ENCODE data around the gene HUS1. TPM values are rescaled to one million over a fixed set of nuclear protein-coding genes. Genes with fewer than 3 reads are reported as not detected.

The HUS1 gene
- total and polyA plus RNA-seq, 5 donors from 2014 or later = 30.2 to 68.1 (median 34.3) TPM

- Histone ChIP-seq H3K27ac (ENCODE audit: insufficient read depth, low read length, poor library complexity, severe bottlenecking) (no peak overlapping the region), H3K9me3 (ENCODE audit: control insufficient read depth in 2 of 2, low read length in 2 of 2) (no peaks in the 10 kb centered on the region), H3K27me3 (ENCODE audit: control insufficient read depth, insufficient read depth, low read length) (no peaks in the 10 kb centered on the region), H3K36me3 (ENCODE audit: control insufficient read depth, insufficient read depth, low read length) (peaks cover 81% of the 10 kb centered on the region), H3K4me1 (ENCODE audit: control insufficient read depth, insufficient read depth, low read length, poor library complexity, severe bottlenecking) (no peaks in the 10 kb centered on the region), H3K4me3 (ENCODE audit: low read depth, low read length) (no peak overlapping the region)
- Mint-ChIP-seq H3K9me3 (no peaks in the 10 kb centered on the region), H3K4me3 (no peak overlapping the region), H3K27me3 (no peaks in the 10 kb centered on the region), H3K4me1 (peaks cover 10 to 20% (median 17%) of the 10 kb centered on the region in 4 donors), H3K36me3 (peaks cover 66% of the 10 kb centered on the region), H3K27ac (no peak overlapping the region)
- no peak for ATAC-seq (ENCODE audit: low read depth in 2 of 2)
- DNase-seq = no peak
These were observed 14.0 kb downstream of the HUS1 start for GRCh38 chr7:47965456-47965855.

- DNase-seq = no peak
These were observed 17.2 kb downstream of the HUS1 start for GRCh38 chr7:47962262-47962661.

GRCh38 chr7:47957156-47957555 lies 22.3 kb downstream of the HUS1 start:
- no peaks in the 10 kb centered on the region for H3K27me3 ChIP-seq (ENCODE audit: control insufficient read depth, insufficient read depth, low read length)
- H3K9me3 Mint-ChIP-seq = no peaks in the 10 kb centered on the region
- H3K9me3 ChIP-seq (ENCODE audit: control insufficient read depth in 2 of 2, low read length in 2 of 2) = no peaks in the 10 kb centered on the region
- ATAC-seq (ENCODE audit: low read depth in 2 of 2) (no peak), DNase-seq (no peak)
- H3K27me3 Mint-ChIP-seq = no peaks in the 10 kb centered on the region
- peaks cover 40% of the 10 kb centered on the region for H3K36me3 Mint-ChIP-seq
- H3K27ac Mint-ChIP-seq = peak overlapping the region in 1 of 3 donors; percentile 2
- peaks cover 31% of the 10 kb centered on the region for H3K36me3 ChIP-seq (ENCODE audit: control insufficient read depth, insufficient read depth, low read length)
- peaks cover 5 to 13% (median 7%) of the 10 kb centered on the region in 4 donors for H3K4me1 Mint-ChIP-seq
- H3K4me3 Mint-ChIP-seq = no peak overlapping the region
- no peak overlapping the region for H3K4me3 ChIP-seq (ENCODE audit: low read depth, low read length)
- H3K4me1 ChIP-seq (ENCODE audit: control insufficient read depth, insufficient read depth, low read length, poor library complexity, severe bottlenecking) = no peaks in the 10 kb centered on the region
- H3K27ac ChIP-seq (ENCODE audit: insufficient read depth, low read length, poor library complexity, severe bottlenecking) = no peak overlapping the region

More at GRCh38 chr7:47962262-47962661, 17.2 kb downstream of the HUS1 start:
- Mint-ChIP-seq H3K36me3 (peaks cover 57% of the 10 kb centered on the region), H3K4me1 (peaks cover 6 to 15% (median 9%) of the 10 kb centered on the region in 4 donors), H3K27me3 (no peaks in the 10 kb centered on the region), H3K9me3 (no peaks in the 10 kb centered on the region), H3K27ac (peak overlapping the region in 1 of 3 donors; percentile 35), H3K4me3 (peak overlapping the region in 1 of 4 donors; percentile 64)
- H3K4me1 ChIP-seq (ENCODE audit: control insufficient read depth, insufficient read depth, low read length, poor library complexity, severe bottlenecking) = no peaks in the 10 kb centered on the region
- H3K4me3 ChIP-seq (ENCODE audit: low read depth, low read length) = no peak overlapping the region
- H3K27me3 ChIP-seq (ENCODE audit: control insufficient read depth, insufficient read depth, low read length) = no peaks in the 10 kb centered on the region
- H3K9me3 ChIP-seq (ENCODE audit: control insufficient read depth in 2 of 2, low read length in 2 of 2) = no peaks in the 10 kb centered on the region
- ATAC-seq (ENCODE audit: low read depth in 2 of 2) = no peak
- H3K27ac ChIP-seq (ENCODE audit: insufficient read depth, low read length, poor library complexity, severe bottlenecking) = no peak overlapping the region
- H3K36me3 ChIP-seq (ENCODE audit: control insufficient read depth, insufficient read depth, low read length) = peaks cover 62% of the 10 kb centered on the region

GRCh38 chr7:47956220-47956619 lies 23.2 kb downstream of the HUS1 start:
- Mint-ChIP-seq H3K4me1 (peaks cover 5 to 13% (median 7%) of the 10 kb centered on the region in 4 donors), H3K4me3 (no peak overlapping the region), H3K27ac (peak overlapping the region; percentile 2 to 50 (median 2)), H3K9me3 (no peaks in the 10 kb centered on the region), H3K27me3 (no peaks in the 10 kb centered on the region), H3K36me3 (peaks cover 33% of the 10 kb centered on the region)
- no peaks in the 10 kb centered on the region for H3K27me3 ChIP-seq (ENCODE audit: control insufficient read depth, insufficient read depth, low read length)
- no peak overlapping the region for H3K4me3 ChIP-seq (ENCODE audit: low read depth, low read length)
- ATAC-seq (ENCODE audit: low read depth in 2 of 2) (no peak), DNase-seq (no peak)
- H3K9me3 ChIP-seq (ENCODE audit: control insufficient read depth in 2 of 2, low read length in 2 of 2) = no peaks in the 10 kb centered on the region
- H3K27ac ChIP-seq (ENCODE audit: insufficient read depth, low read length, poor library complexity, severe bottlenecking) = no peak overlapping the region
- no peaks in the 10 kb centered on the region for H3K4me1 ChIP-seq (ENCODE audit: control insufficient read depth, insufficient read depth, low read length, poor library complexity, severe bottlenecking)
- peaks cover 21% of the 10 kb centered on the region for H3K36me3 ChIP-seq (ENCODE audit: control insufficient read depth, insufficient read depth, low read length)

GRCh38 chr7:47954231-47954911 lies 25.0 kb downstream of the HUS1 start:
- Histone ChIP-seq H3K27me3 (ENCODE audit: control insufficient read depth, insufficient read depth, low read length) (no peaks in the 10 kb centered on the region), H3K4me1 (ENCODE audit: control insufficient read depth, insufficient read depth, low read length, poor library complexity, severe bottlenecking) (no peaks in the 10 kb centered on the region), H3K36me3 (ENCODE audit: control insufficient read depth, insufficient read depth, low read length) (peaks cover 15% of the 10 kb centered on the region), H3K4me3 (ENCODE audit: low read depth, low read length) (no peak overlapping the region), H3K9me3 (ENCODE audit: control insufficient read depth in 2 of 2, low read length in 2 of 2) (no peaks in the 10 kb centered on the region), H3K27ac (ENCODE audit: insufficient read depth, low read length, poor library complexity, severe bottlenecking) (no peak overlapping the region)
- Mint-ChIP-seq H3K9me3 (no peaks in the 10 kb centered on the region), H3K4me1 (peaks cover 4 to 13% (median 5%) of the 10 kb centered on the region in 4 donors), H3K4me3 (no peak overlapping the region), H3K27me3 (no peaks in the 10 kb centered on the region), H3K27ac (peak overlapping the region in 2 of 3 donors; percentile 47 to 64), H3K36me3 (peaks cover 27% of the 10 kb centered on the region)
- ATAC-seq (ENCODE audit: low read depth in 2 of 2) = no peak
- no peak for DNase-seq

- Histone ChIP-seq H3K4me1 (ENCODE audit: control insufficient read depth, insufficient read depth, low read length, poor library complexity, severe bottlenecking) (no peaks in the 10 kb centered on the region), H3K9me3 (ENCODE audit: control insufficient read depth in 2 of 2, low read length in 2 of 2) (no peaks in the 10 kb centered on the region), H3K27ac (ENCODE audit: insufficient read depth, low read length, poor library complexity, severe bottlenecking) (no peak overlapping the region), H3K36me3 (ENCODE audit: control insufficient read depth, insufficient read depth, low read length) (peaks cover 15% of the 10 kb centered on the region), H3K4me3 (ENCODE audit: low read depth, low read length) (no peak overlapping the region), H3K27me3 (ENCODE audit: control insufficient read depth, insufficient read depth, low read length) (no peaks in the 10 kb centered on the region)
- Mint-ChIP-seq H3K4me1 (peaks cover 4 to 13% (median 5%) of the 10 kb centered on the region in 4 donors), H3K27me3 (no peaks in the 10 kb centered on the region), H3K4me3 (no peak overlapping the region), H3K36me3 (peaks cover 27% of the 10 kb centered on the region), H3K9me3 (no peaks in the 10 kb centered on the region), H3K27ac (peak overlapping the region in 1 of 3 donors; percentile 47)
- no peak for ATAC-seq (ENCODE audit: low read depth in 2 of 2)
- no peak for DNase-seq
These were observed 25.6 kb downstream of the HUS1 start for GRCh38 chr7:47953822-47954221.

GRCh38 chr7:47952224-47952623 lies 27.2 kb downstream of the HUS1 start:
- H3K4me1 Mint-ChIP-seq = peaks cover 0 to 8% (median 3%) of the 10 kb centered on the region in 4 donors
- Histone ChIP-seq H3K4me3 (ENCODE audit: low read depth, low read length) (no peak overlapping the region), H3K27me3 (ENCODE audit: control insufficient read depth, insufficient read depth, low read length) (no peaks in the 10 kb centered on the region), H3K4me1 (ENCODE audit: control insufficient read depth, insufficient read depth, low read length, poor library complexity, severe bottlenecking) (no peaks in the 10 kb centered on the region), H3K27ac (ENCODE audit: insufficient read depth, low read length, poor library complexity, severe bottlenecking) (no peak overlapping the region), H3K36me3 (ENCODE audit: control insufficient read depth, insufficient read depth, low read length) (peaks cover 15% of the 10 kb centered on the region), H3K9me3 (ENCODE audit: control insufficient read depth in 2 of 2, low read length in 2 of 2) (no peaks in the 10 kb centered on the region)
- H3K36me3 Mint-ChIP-seq = peaks cover 19% of the 10 kb centered on the region
- DNase-seq = no peak
- H3K4me3 Mint-ChIP-seq = no peak overlapping the region
- H3K27ac Mint-ChIP-seq = no peak overlapping the region
- no peaks in the 10 kb centered on the region for H3K9me3 Mint-ChIP-seq
- ATAC-seq (ENCODE audit: low read depth in 2 of 2) = no peak
- H3K27me3 Mint-ChIP-seq = no peaks in the 10 kb centered on the region

GRCh38 chr7:47951374-47951773 lies 28.0 kb downstream of the HUS1 start:
- ATAC-seq (ENCODE audit: low read depth in 2 of 2) (no peak), DNase-seq (no peak)
- H3K4me3 ChIP-seq (ENCODE audit: low read depth, low read length) = no peak overlapping the region
- no peak overlapping the region for H3K27ac ChIP-seq (ENCODE audit: insufficient read depth, low read length, poor library complexity, severe bottlenecking)
- H3K27me3 Mint-ChIP-seq = no peaks in the 10 kb centered on the region
- H3K27me3 ChIP-seq (ENCODE audit: control insufficient read depth, insufficient read depth, low read length) = no peaks in the 10 kb centered on the region
- H3K9me3 ChIP-seq (ENCODE audit: control insufficient read depth in 2 of 2, low read length in 2 of 2) = no peaks in the 10 kb centered on the region
- H3K4me3 Mint-ChIP-seq = no peak overlapping the region
- H3K4me1 Mint-ChIP-seq = no peaks in the 10 kb centered on the region
- H3K27ac Mint-ChIP-seq = no peak overlapping the region
- H3K36me3 ChIP-seq (ENCODE audit: control insufficient read depth, insufficient read depth, low read length) = peaks cover 15% of the 10 kb centered on the region
- H3K9me3 Mint-ChIP-seq = no peaks in the 10 kb centered on the region
- H3K4me1 ChIP-seq (ENCODE audit: control insufficient read depth, insufficient read depth, low read length, poor library complexity, severe bottlenecking) = no peaks in the 10 kb centered on the region
- H3K36me3 Mint-ChIP-seq = peaks cover 12% of the 10 kb centered on the region
